T47D (cell line): Measurements from ENCODE around the gene IL22RA2.

Experiments used
- DNase-seq, 2 experiments: peaks; one replicate each; pipeline versions ENCODE4 v3.0.0 to v3.0.0-alpha.2; 2011 to 2012; ENCODE audit warnings: low read depth in 1 of 2, low spot score in 1 of 2
- JUND ChIP-seq: IDR thresholded peaks from 2 replicates; pipeline ENCODE4 v1.6.1; 2012; ENCODE audit warnings: low read depth
- in situ Hi-C: cut with HindIII; loops from 2 replicates; pipeline ENCODE4 v1.10.0; 2016; ENCODE audit warnings: low sequenced_read_pairs, low pct_unique_long_range_greater_than_20kb

IL22RA2 gene

DNA sequence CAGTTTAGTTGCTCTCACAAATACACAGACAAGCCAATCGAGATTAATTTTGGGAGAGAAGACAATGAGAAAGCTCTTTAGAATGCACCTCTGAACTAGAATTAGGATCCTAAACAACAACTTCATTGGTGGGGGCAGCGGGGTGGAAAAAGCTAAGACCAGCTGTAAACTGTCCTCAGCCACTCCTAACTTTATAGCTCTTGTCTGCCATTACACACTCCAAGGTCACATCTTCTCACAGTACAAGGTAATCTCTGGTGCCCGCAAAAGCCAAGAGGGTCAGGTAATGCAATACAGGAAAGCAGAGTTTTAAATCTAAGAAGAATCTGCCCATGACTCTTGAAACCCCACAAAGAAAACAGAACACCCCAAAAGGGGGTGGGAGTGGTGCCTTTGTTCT is 17.8 kb upstream of the IL22RA2 start:
- DNase-seq, result no peak
- no peak for TF ChIP-seq JUND
- in situ Hi-C loops, result no loop called here

DNA sequence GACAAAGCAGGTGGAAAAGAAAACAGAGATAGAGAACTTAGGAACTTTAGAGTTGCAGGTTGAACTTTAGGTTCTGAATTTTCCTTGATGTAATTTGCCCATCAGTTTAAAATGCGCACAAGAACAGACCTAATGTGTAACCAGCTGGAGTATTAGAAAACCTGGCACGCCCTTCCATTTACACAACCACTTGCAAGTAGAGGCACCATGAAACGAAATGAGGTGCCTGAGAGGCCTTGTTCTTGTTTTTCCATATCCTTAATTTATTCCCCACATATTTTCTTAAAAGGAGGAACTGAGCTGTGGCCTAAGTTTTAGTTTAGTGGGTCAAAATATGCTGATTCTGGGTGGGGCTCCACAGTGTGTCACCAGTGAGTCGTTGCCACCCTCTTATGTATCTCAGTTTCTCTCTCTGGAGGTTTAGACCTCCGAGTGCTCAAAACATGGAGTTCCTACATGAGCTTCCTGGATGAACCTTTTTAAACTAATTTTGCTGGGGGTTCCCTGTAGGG is 17.2 kb upstream of the IL22RA2 start:
- TF ChIP-seq JUND, result no peak
- DNase-seq, result no peak
- in situ Hi-C loops, result no loop called here

DNA sequence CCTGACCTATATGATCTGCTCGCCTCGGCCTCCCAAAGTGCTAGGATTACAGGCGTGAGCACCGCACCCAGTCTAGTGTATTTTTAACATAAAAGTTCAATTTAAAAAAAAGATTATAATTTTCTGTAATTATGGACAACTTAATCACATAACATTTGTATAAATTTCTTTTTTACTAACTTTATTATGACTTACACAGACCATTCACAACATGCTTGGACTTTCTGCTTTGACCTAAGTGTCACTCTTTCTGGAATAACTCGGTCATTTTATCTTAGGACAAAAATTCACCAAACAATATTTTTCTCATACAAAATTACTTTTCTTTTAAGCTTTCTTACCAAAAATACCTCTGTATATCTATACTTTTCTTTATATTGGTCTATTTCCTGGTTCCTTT is 15.4 kb upstream of the IL22RA2 start:
- no peak for TF ChIP-seq JUND
- peak in 1 of 2 experiments; percentile 16 for DNase-seq
- in situ Hi-C loops, result no loop called here

DNA sequence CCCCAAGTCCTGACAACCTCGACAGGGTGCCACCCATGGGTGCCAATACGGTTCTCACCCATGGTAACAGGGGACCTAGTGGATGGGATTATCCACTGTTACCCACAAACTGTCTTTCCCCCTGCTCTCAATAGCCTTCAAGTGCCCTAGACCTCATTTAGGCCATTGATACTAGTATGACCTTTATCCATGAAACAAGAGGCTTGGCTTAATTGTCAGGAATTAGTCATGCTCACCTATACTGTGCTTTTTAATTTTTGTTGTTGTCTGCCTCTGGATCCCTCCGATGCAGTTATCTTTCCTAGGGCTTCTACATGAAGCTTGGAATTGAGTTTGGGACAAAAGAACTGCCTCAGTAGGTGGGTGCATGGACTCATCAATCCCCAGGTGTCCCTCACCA is 11.8 kb upstream of the IL22RA2 start:
- TF ChIP-seq JUND, result no peak
- in situ Hi-C loops, result no loop called here
- DNase-seq, result no peak

DNA sequence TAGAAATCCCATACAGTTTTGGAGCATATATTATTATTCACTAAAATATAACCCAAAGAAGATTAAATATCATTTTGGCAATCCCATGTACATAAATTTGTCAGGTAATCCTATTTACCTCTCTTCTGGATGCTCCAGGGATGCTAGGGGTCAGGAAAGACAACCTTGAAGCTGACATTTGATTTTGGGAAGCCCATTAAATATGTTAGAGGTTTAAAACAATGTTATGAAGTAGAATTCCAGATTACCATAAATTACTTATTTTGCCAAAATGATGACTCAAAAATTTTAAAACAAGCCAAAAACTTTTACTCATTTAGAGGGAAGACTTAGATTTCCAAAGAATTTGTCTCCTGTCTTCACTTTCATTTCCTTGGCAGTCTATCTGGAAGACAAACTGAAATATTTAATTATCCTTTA is 9.2 kb upstream of the IL22RA2 start:
- DNase-seq, result no peak
- in situ Hi-C loops, result no loop called here

DNA sequence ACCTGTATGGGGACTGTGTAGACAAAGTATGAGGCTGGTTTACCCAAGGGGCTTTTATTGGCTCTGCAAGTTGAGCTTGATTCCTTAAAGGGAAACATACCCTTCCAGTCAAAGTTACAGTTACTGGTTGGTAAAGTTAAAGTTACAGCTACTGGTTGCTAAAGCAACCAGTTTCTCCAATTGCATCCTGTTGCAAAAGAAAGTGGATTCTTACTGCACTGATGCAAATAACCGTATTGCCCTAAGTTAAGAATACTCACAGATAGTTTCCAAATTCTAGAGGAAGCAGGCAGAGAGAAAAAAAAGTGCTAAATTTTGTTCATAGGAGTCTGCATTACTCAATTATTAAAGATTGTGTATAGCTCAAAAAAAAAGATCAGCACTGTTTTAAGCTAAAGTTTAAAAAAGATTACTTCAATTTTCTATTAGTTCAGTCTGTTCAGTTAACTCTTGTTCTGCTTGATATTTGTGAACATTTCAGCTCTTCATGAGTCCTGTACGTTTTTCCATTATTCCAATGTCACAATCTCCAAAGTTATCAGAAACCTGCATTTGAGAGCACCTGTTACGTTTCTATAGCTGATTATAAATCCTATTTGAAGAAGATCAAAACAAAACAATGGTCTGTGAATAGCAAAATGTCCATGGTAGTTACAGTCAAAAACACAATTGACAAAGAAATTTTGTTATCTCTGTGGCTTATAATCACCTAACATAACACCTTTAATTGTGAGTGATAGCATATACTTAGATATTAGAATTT is 8.6 kb upstream of the IL22RA2 start:
- DNase-seq, result no peak
- TF ChIP-seq JUND, result no peak
- in situ Hi-C loops, result no loop called here

More for the DNA sequence above, 9.2 kb upstream of the IL22RA2 start:
- no peak for TF ChIP-seq JUND

DNA sequence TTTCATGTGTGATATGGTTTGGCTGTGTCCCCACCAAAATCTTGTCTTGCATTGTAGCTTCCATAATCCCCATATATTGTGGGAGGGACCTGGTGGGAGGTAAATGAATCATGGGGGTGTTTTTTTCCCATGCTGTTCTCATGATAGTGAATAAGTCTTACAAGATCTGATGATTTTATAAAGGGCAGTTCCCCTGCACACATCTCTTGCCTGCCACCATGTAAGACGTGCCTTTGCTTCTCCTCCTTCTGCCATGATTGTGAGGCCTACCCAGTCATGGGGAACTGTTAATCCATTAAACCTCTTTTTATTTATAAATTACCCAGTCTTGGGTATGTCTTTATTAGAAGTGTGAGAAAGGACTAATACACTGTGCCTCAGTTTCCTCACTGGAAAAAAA is 4.2 kb upstream of the IL22RA2 start:
- no peak for DNase-seq
- TF ChIP-seq JUND, result no peak
- in situ Hi-C loops, result no loop called here

DNA sequence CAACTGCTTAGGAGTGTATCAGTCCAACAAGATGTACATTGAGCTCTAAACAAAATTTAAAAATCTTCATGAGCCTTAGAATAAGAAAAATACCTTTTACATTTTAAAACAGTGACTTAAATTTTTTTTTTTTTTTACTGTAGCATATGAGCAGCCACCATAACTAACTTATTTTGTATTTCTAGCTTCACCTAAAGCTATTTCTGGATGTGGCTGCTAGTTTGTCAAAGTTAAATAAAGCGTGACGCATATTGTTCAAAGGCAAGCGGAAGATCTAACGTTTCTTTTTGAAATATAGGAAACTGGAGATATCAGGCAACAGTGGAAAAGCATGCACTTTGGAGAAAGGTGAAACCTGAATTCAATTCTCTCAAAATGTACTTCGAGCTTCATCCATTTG is 3.3 kb upstream of the IL22RA2 start:
- no peak for TF ChIP-seq JUND
- in situ Hi-C loops, result no loop called here

DNA sequence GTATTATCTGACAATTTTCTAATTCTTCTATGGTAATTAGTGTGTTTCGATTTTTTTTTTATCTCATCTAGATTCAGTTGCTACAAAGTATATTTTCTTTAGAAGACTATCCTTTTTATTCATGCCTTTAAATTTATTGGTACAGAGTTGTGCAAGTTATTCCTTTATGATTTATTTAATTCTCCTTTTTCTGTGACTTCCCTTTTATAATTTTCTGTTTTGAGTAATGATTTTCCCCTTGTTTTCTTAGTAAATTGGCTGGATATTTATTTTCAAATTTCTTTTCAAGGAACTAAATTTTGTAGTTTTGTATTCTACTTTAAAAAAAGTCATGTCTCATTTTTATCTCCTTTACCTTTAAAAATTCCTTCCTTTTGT is 2.4 kb upstream of the IL22RA2 start:
- in situ Hi-C loops, result no loop called here
- no peak for DNase-seq
- no peak for TF ChIP-seq JUND

More for the DNA sequence above, 3.3 kb upstream of the IL22RA2 start:
- no peak for DNase-seq

DNA sequence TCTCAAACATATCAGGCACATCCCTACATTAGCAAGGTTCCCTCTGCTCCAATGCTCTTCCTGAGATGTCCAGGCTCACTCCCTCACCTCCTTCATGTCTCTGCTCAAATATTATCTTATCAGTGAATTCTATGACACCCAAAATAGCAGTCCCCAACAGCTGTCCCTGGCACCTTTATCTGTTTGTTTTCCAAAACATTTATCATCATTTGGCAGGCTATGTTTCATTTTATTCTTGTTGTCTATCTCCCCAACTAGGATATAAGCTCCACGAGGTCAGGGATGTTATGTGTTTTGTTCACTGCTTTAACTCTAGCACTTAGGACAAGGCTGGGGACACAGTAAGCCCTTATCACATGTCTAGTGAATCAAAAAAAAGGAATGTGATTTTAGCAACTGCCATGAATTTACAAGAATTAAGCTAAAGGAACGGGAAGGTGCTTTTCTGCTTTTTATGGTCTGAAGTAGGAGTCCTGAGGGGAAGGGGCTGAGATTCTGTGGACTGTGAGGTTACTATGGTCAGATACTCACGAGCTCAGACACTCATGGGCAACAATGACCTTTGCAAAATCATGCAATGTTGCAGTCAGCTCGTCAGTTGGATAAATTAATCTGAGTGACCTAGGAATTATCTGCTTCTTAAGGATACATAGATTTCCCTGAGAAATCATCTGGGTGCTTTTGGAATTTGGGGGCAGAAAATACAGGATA is 1.9 kb upstream of the IL22RA2 start:
- TF ChIP-seq JUND, result no peak
- in situ Hi-C loops, result no loop called here
- no peak for DNase-seq

DNA sequence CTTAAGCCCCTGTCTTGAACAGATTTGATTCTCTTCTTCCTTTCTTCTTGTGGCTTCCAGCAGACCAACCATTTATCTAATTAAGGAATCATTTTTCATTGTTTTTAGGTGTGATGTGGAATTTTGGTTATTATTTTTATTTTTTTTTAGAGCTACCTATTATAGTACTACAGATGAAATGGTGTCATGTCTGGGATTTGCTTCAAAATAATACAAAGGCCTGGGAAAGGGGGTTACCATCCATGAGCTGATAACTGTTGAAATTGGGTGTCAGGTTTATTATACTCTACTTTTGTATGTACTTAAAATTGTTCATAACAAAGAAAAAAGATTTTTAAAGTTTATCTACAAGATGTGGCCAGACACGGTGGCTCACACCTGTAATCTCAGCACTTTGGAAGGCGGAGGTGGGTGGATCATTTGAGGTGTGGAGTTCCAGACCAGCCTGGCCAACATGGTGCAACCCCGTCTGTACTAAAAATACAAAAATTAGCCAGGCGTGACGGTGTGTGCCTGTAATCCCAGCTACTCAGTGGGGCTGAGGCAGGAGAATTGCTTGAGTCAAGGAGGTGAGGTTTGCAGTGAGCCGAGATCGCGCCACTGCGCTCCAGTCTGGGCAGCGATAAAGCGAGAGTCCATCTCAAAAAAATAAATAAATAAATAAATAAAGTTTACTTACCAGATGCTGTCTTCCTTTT is 561 bp downstream of the IL22RA2 start:
- DNase-seq, result no peak
- TF ChIP-seq JUND, result no peak
- in situ Hi-C loops, result no loop called here

DNA sequence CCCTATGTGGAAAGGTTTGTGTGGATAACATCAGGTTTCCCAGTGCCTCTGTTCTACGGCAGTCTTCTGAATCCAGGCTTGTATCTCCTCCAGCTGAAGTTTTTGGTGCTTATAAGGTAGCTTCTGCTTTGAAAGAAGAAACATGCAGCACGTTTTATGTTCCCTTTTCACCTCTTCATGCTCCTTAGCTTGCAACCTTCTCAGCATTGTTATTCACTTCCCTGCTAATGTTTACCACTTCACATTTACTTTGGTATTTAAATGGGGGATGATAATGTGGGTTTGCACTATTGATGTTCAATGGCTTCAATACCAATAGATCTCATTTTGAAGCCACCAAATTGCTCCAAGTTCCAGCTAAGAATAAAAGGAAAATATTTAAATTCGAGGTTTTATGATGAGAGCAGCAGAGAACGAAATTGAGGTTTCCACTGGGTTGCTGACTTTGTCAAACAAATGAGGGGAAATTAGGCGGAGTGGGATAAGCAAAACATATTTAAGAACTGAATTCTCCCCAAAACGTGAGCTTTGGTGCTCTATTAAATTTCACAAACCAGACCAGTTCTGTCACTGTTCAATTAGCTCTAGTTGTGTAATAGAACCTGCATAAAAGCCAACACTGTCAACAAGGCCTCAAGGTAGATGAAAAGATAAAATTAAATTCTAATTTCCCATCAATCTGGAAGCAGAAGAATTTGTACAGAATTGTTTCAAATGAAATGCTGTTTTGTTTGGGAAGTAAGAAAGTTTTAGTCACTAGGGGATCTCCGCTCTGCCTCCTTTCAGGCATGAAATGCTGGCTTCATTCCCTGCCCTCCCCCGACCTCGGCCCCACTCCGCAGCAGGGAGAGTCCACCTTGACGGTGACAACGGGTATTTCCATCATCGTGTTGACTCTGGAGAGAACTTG is 1.4 kb downstream of the IL22RA2 start:
- no peak for TF ChIP-seq JUND
- in situ Hi-C loops, result no loop called here
- DNase-seq, result peak in 1 of 2 experiments; percentile 16
